GM18505 (cell line): ENCODE measurements around the gene FAM163A.

ENCODE experiments used
- ATAC-seq: cut with Tn5 transposase; IDR thresholded peaks from one replicate; pipeline ENCODE4 v1.9.1; 2021; ENCODE audit not compliant: unreplicated experiment
- POLR2A ChIP-seq: IDR thresholded peaks from 4 replicates; pipeline ENCODE4 v1.6.1; 2011; ENCODE audit warnings: borderline replicate concordance; ENCODE audit not compliant: insufficient read depth, insufficient read length; ENCODE audit errors: extremely low read depth

FAM163A gene

GRCh38 chr1:179767177-179767581 is 24.1 kb downstream of the FAM163A start:
- TF ChIP-seq POLR2A, result no peak
- no peak for ATAC-seq

- no peak for TF ChIP-seq POLR2A
- no peak for ATAC-seq
These were observed 24.9 kb downstream of the FAM163A start for GRCh38 chr1:179767996-179768395.

GRCh38 chr1:179770887-179771502 is 27.9 kb downstream of the FAM163A start:
- no peak for TF ChIP-seq POLR2A
- ATAC-seq, result no peak

GRCh38 chr1:179773264-179773663 is 30.2 kb downstream of the FAM163A start:
- TF ChIP-seq POLR2A, result no peak
- no peak for ATAC-seq

- no peak for TF ChIP-seq POLR2A
- no peak for ATAC-seq
These were observed 30.9 kb downstream of the FAM163A start for GRCh38 chr1:179774000-179774399.

GRCh38 chr1:179774566-179774965 is 31.5 kb downstream of the FAM163A start:
- no peak for ATAC-seq
- TF ChIP-seq POLR2A, result no peak

- no peak for TF ChIP-seq POLR2A
- ATAC-seq, result no peak
These were observed 31.9 kb downstream of the FAM163A start for GRCh38 chr1:179775009-179775408.

GRCh38 chr1:179776831-179777230 is 33.7 kb downstream of the FAM163A start:
- no peak for TF ChIP-seq POLR2A
- ATAC-seq, result no peak

- ATAC-seq, result no peak
- TF ChIP-seq POLR2A, result no peak
These were observed 34.6 kb downstream of the FAM163A start for GRCh38 chr1:179777731-179778130.

GRCh38 chr1:179779645-179780272 is 36.7 kb downstream of the FAM163A start:
- ATAC-seq, result no peak
- no peak for TF ChIP-seq POLR2A

GRCh38 chr1:179781962-179782361 is 38.9 kb downstream of the FAM163A start:
- TF ChIP-seq POLR2A, result no peak
- no peak for ATAC-seq

- no peak for TF ChIP-seq POLR2A
- ATAC-seq, result no peak
These were observed 41.9 kb downstream of the FAM163A start for GRCh38 chr1:179785031-179785431.

- TF ChIP-seq POLR2A, result no peak
- no peak for ATAC-seq
These were observed 42.6 kb downstream of the FAM163A start for GRCh38 chr1:179785728-179786127.
